Tibial nerve (tissue), 4 donors: Measurements from ENCODE around the gene KRTAP3-1.

ENCODE experiments used
- EP300 ChIP-seq, 2 donors: sonication (generic); formaldehyde crosslinking; IDR thresholded peaks; one replicate each; pipeline ENCODE4 v1.6.1; 2017; ENCODE audit warnings: antibody characterized with exemption in 2 of 2, mild to moderate bottlenecking in 1 of 2
- POLR2A ChIP-seq, 2 donors: fragments of 450-650 bp; IDR thresholded peaks; one replicate each; pipeline ENCODE4 v1.6.1; 2017; ENCODE audit warnings: antibody characterized with exemption in 2 of 2, mild to moderate bottlenecking in 2 of 2, moderate library complexity in 2 of 2
- TF ChIP-seq, protein P1 (sequence below), 5 experiments: fragments of 200-600 bp in 3 of 5; fragments of 450-650 bp in 2 of 5; sonication (generic) in 3 of 5; IDR thresholded peaks; one replicate each; pipeline ENCODE4 v1.5.1; 2016 to 2019; ENCODE audit warnings: antibody characterized with exemption in 5 of 5, mild to moderate bottlenecking in 3 of 5, moderate library complexity in 2 of 5

GRCh38 chr17:40966848-40967247 lies 42.1 kb downstream of the KRTAP3-1 start, which contains the start of gene KRT39:
- TF ChIP-seq, protein P1, sequence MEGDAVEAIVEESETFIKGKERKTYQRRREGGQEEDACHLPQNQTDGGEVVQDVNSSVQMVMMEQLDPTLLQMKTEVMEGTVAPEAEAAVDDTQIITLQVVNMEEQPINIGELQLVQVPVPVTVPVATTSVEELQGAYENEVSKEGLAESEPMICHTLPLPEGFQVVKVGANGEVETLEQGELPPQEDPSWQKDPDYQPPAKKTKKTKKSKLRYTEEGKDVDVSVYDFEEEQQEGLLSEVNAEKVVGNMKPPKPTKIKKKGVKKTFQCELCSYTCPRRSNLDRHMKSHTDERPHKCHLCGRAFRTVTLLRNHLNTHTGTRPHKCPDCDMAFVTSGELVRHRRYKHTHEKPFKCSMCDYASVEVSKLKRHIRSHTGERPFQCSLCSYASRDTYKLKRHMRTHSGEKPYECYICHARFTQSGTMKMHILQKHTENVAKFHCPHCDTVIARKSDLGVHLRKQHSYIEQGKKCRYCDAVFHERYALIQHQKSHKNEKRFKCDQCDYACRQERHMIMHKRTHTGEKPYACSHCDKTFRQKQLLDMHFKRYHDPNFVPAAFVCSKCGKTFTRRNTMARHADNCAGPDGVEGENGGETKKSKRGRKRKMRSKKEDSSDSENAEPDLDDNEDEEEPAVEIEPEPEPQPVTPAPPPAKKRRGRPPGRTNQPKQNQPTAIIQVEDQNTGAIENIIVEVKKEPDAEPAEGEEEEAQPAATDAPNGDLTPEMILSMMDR (IDR thresholded peaks at IDR 0.05), result no peak
- TF ChIP-seq POLR2A (IDR thresholded peaks at IDR 0.05) (no peak), EP300 (IDR thresholded peaks at IDR 0.05) (no peak)
